ENCODE measurements around the gene CCNI2.

DNA sequence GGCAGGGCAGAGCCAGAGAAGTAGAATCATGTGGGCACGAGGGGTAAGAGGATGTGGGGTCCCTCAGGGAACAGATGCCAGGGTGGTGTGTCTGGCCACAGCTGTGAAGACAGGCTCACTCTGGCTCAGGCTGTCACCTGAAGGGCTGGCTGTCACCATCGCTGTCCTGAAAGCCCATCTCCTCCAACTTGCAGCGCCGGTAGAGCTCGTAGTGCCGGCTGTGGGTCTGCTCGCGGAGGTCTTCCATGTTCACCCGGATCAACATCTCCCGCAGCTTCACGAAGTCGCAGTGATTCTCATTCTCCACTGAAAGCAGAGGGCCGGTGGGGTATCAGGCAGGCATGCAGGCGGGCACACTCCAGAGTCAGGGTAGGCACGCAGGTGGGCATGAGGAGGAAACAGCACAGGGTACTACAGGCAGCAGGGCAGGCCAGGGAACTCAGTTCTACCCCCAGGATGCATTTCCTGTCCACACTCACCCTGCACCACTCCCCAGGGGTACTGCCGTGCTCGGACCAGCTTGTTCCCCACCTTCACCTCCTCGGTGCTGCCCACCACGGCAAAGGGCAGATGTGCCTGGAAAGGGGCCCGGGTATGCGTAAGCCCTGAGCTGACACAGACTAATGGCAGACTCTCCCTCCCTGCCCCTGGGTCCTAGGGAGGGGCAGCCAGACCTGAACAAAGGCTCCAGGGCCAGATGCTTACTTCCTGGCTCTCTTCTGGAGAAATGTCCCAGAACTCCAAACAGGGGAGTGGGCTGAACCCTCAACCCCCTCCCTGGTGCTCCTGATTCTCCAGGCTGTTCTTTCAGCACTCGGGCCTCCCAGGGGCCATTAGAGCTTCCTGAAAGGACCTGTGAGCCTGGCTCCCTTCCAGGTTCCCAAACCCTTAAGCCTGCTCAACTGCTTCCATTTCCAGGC lies 14.4 kb downstream of the CCNI2 start:
- TF ChIP-seq AFF4 (CRISPR knock-in tag; IDR thresholded peaks at IDR 0.05) (no peak), PHF21A (IDR thresholded peaks at IDR 0.05; ENCODE audit: borderline replicate concordance, low read depth) (no peak), BRF1 (IDR thresholded peaks at IDR 0.05; ENCODE audit: borderline replicate concordance, extremely low read depth, insufficient read length) (no peak), EP300 (IDR thresholded peaks at IDR 0.05; ENCODE audit: low read length) (no peak)
- TF ChIP-seq, protein P1, sequence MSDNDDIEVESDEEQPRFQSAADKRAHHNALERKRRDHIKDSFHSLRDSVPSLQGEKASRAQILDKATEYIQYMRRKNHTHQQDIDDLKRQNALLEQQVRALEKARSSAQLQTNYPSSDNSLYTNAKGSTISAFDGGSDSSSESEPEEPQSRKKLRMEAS (CRISPR knock-in tag; IDR thresholded peaks at IDR 0.05): no peak

All from K562 (cell line).